Sigmoid colon (tissue), 3 donors: ENCODE data around the gene TRPV3.

Experiments
- CTCF ChIP-seq, 4 experiments: fragments of 450-650 bp in 3 of 4; fragments of 200-600 bp in 1 of 4; IDR thresholded peaks; one replicate each; pipeline ENCODE4 v1.5.1; 2016 to 2019; ENCODE audit warnings: antibody characterized with exemption in 4 of 4, mild to moderate bottlenecking in 3 of 4, moderate library complexity in 2 of 4
- POLR2A ChIP-seq, 2 donors: fragments of 450-650 bp; IDR thresholded peaks; one replicate each; pipeline ENCODE4 v1.6.1; 2016; ENCODE audit warnings: antibody characterized with exemption in 2 of 2, mild to moderate bottlenecking in 2 of 2, moderate library complexity in 2 of 2

DNA sequence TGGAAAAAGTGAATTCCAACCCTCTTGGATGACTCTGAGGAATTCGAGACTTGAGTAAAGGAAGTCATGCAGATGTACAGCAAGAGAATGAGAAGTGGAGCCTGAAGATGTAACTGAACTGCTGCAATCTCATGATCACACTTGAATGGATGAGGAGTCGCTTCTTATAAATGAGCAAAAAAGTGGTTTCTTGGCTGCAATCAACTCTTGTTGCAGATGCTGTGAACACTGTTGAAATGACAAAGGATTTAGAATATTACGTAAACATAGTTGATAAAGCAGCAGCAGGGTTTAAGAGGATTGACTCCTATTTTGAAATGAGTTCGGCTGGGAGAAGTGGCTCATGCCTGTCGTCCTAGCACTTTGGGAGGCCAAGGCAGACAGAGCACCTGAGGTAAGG is 56.3 kb downstream of the TRPV3 start:
- TF ChIP-seq POLR2A (IDR thresholded peaks at IDR 0.05): no peak
- TF ChIP-seq CTCF (IDR thresholded peaks at IDR 0.05): no peak
